Measurements from ENCODE around the gene ROMO1. TPM values are rescaled to one million over a fixed set of nuclear protein-coding genes. Genes with fewer than 3 reads are reported as not detected.
A peak's percentile ranks its signal among the peaks of the same experiment; 100 is the strongest.

Gene ROMO1
- total and polyA plus RNA-seq, 2 experiments from 2014 or later = 285 to 634 TPM

GRCh38 chr20:35661053-35661452 is 38.2 kb upstream of the ROMO1 start:
- Histone ChIP-seq H3K27me3 (no peaks in the 10 kb centered on the region), H2AFZ (no peak overlapping the region), H3K27ac (peak overlapping the region; percentile 2), H3K36me3 (replicated peaks; ENCODE audit: insufficient read depth, low read depth) (no peaks in the 10 kb centered on the region), H3K4me1 (ENCODE audit: insufficient read depth) (peaks cover 30% of the 10 kb centered on the region), H3K79me2 (peaks cover 86% of the 10 kb centered on the region), H3K4me3 (no peak overlapping the region), H3K9me3 (ENCODE audit: low read depth) (no peaks in the 10 kb centered on the region), H3K9me2 (replicated peaks; ENCODE audit: insufficient read depth) (no peaks in the 10 kb centered on the region), H4K20me1 (ENCODE audit: insufficient read depth, poor library complexity, severe bottlenecking) (peaks cover 78% of the 10 kb centered on the region), H3K4me2 (peak overlapping the region; percentile 97)
- DNase-seq (ENCODE audit: low spot score) = no peak
- 79% methylated on average over 2 of the region's 2 CpGs for WGBS (ENCODE audit: low lambda C conversion rate, missing lambda C conversion rate)
- TF ChIP-seq EZH2phosphoT487 (IDR thresholded peaks at IDR 0.05; ENCODE audit: low read depth, severe bottlenecking, unreplicated experiment) = no peak
- TF ChIP-seq CTCF (IDR thresholded peaks at IDR 0.05; ENCODE audit: poor library complexity) = no peak
- TF ChIP-seq EZH2 (IDR thresholded peaks at IDR 0.05; ENCODE audit: borderline replicate concordance) = no peak

DNA sequence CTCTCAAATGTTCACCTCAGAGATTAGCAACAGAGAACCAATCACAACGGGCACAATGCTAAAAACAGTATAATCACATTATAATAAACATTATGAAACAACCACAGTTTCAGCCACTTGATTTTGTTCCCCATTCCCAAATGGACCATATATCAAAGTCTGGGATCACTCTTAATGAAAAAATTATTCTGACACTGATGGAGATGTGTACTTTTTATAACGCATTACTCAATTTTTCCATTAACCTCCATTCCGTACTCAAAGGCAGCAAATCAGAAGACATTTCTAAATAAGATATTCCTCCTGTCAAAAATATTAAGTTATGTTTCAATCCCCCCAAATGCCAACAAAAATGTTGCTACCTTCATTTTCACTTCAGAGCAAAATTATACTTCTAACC is 37.3 kb upstream of the ROMO1 start:
- no peak for TF ChIP-seq EZH2 (IDR thresholded peaks at IDR 0.05; ENCODE audit: borderline replicate concordance)
- no peak for TF ChIP-seq CTCF (IDR thresholded peaks at IDR 0.05; ENCODE audit: poor library complexity)
- TF ChIP-seq EZH2phosphoT487 (IDR thresholded peaks at IDR 0.05; ENCODE audit: low read depth, severe bottlenecking, unreplicated experiment) = no peak
- H3K9me2 ChIP-seq (replicated peaks; ENCODE audit: insufficient read depth) = no peaks in the 10 kb centered on the region
- H3K9me3 ChIP-seq (ENCODE audit: low read depth) = no peaks in the 10 kb centered on the region
- peak overlapping the region; percentile 97 for H3K4me2 ChIP-seq
- peaks cover 77% of the 10 kb centered on the region for H3K79me2 ChIP-seq
- H4K20me1 ChIP-seq (ENCODE audit: insufficient read depth, poor library complexity, severe bottlenecking) = peaks cover 69% of the 10 kb centered on the region
- peaks cover 30% of the 10 kb centered on the region for H3K4me1 ChIP-seq (ENCODE audit: insufficient read depth)
- no peaks in the 10 kb centered on the region for H3K27me3 ChIP-seq
- no peak overlapping the region for H2AFZ ChIP-seq
- H3K4me3 ChIP-seq = peak overlapping the region; percentile 94
- WGBS (ENCODE audit: low lambda C conversion rate, missing lambda C conversion rate) = 54% methylated on average over 3 of the region's 3 CpGs
- DNase-seq (ENCODE audit: low spot score) = no peak
- peak overlapping the region; percentile 2 for H3K27ac ChIP-seq
- no peaks in the 10 kb centered on the region for H3K36me3 ChIP-seq (replicated peaks; ENCODE audit: insufficient read depth, low read depth)

GRCh38 chr20:35662551-35662950 is 36.7 kb upstream of the ROMO1 start:
- no peak overlapping the region for H3K27ac ChIP-seq
- H2AFZ ChIP-seq = no peak overlapping the region
- peaks cover 71% of the 10 kb centered on the region for H3K79me2 ChIP-seq
- H3K4me3 ChIP-seq = peak overlapping the region; percentile 94
- H3K36me3 ChIP-seq (replicated peaks; ENCODE audit: insufficient read depth, low read depth) = no peaks in the 10 kb centered on the region
- TF ChIP-seq EZH2 (IDR thresholded peaks at IDR 0.05; ENCODE audit: borderline replicate concordance) = no peak
- TF ChIP-seq CTCF (IDR thresholded peaks at IDR 0.05; ENCODE audit: poor library complexity) = no peak
- no peak for TF ChIP-seq EZH2phosphoT487 (IDR thresholded peaks at IDR 0.05; ENCODE audit: low read depth, severe bottlenecking, unreplicated experiment)
- H3K27me3 ChIP-seq = no peaks in the 10 kb centered on the region
- no peak for DNase-seq (ENCODE audit: low spot score)
- H4K20me1 ChIP-seq (ENCODE audit: insufficient read depth, poor library complexity, severe bottlenecking) = peaks cover 63% of the 10 kb centered on the region
- H3K9me3 ChIP-seq (ENCODE audit: low read depth) = no peaks in the 10 kb centered on the region
- 21% methylated on average over 2 of the region's 2 CpGs for WGBS (ENCODE audit: low lambda C conversion rate, missing lambda C conversion rate)
- peak overlapping the region; percentile 97 for H3K4me2 ChIP-seq
- H3K4me1 ChIP-seq (ENCODE audit: insufficient read depth) = peaks cover 30% of the 10 kb centered on the region
- H3K9me2 ChIP-seq (replicated peaks; ENCODE audit: insufficient read depth) = no peaks in the 10 kb centered on the region
